ENCODE data around the gene DNM1. TPM values are rescaled to one million over a fixed set of nuclear protein-coding genes. Genes with fewer than 3 reads are reported as not detected.

DNM1 gene
- total RNA-seq (2014; rRNA removed; shearing (Covaris generic); ENCODE audit: low replicate concordance), result 0.65 and 5.0 TPM in 2 replicates

DNA sequence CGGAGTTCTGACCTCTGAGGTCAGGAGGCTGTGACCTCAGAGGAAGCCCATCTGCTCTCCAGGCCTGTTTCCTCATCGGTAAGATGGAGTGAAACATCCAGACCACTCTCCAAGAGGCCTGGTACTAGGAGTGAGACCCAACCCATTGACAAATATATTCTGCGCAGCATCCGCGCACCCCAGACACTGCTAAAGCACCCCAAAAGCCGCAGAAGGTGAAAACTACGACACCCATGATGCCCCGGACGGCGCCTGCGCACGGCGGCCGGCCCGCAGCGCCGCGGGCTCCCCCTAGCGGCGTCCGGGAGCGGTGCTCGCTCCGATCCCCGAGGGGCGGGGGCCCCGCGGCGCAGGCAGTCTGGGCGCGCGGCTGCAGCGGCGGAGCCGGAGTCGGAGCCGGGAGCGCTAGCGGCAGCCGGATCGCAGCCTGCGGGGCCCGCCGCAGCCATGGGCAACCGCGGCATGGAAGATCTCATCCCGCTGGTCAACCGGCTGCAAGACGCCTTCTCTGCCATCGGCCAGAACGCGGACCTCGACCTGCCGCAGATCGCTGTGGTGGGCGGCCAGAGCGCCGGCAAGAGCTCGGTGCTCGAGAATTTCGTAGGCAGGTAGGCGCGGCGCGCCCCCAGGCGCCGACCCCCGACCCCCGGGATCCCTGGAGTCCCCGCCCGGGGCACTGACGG is at the start of gene DNM1:
Gene DNM1 (plus strand): TSS at position 356 of the 683 bp plus-strand sequence. CDS start 92 bp downstream, at position 448.
- DNase-seq, result peak; percentile 85
- peak within 1 kb of the TSS; percentile 71 for H3K4me3 ChIP-seq (ENCODE audit: low read length)
- H3K9me2 ChIP-seq (replicated peaks; ENCODE audit: insufficient read depth, low read length), result no peaks in the 10 kb centered on the region
- H3K4me1 ChIP-seq (ENCODE audit: low read length), result peaks cover 9% of the 10 kb centered on the region
- H3K9ac ChIP-seq (ENCODE audit: low read length), result peak within 1 kb of the TSS; percentile 69
- peak within 1 kb of the TSS; percentile 73 for H3K4me2 ChIP-seq (ENCODE audit: low read depth, low read length, poor library complexity, severe bottlenecking)
- H3K27ac ChIP-seq (ENCODE audit: low read length), result no peak within 1 kb of the TSS
- H3K79me2 ChIP-seq (ENCODE audit: low read length), result no peaks in the 10 kb centered on the region
- no peaks in the 10 kb centered on the region for H4K20me1 ChIP-seq (ENCODE audit: insufficient read depth, low read depth, low read length)
- no peaks in the 10 kb centered on the region for H3K36me3 ChIP-seq (ENCODE audit: insufficient read depth, low read length)
- no peaks in the 10 kb centered on the region for H3K27me3 ChIP-seq (ENCODE audit: low read length)
- no peaks in the 10 kb centered on the region for H3K9me3 ChIP-seq (ENCODE audit: low read length)
- H2AFZ ChIP-seq (ENCODE audit: low read length), result peak within 1 kb of the TSS; percentile 62; the same call in 1 of the 2 replicates

DNA sequence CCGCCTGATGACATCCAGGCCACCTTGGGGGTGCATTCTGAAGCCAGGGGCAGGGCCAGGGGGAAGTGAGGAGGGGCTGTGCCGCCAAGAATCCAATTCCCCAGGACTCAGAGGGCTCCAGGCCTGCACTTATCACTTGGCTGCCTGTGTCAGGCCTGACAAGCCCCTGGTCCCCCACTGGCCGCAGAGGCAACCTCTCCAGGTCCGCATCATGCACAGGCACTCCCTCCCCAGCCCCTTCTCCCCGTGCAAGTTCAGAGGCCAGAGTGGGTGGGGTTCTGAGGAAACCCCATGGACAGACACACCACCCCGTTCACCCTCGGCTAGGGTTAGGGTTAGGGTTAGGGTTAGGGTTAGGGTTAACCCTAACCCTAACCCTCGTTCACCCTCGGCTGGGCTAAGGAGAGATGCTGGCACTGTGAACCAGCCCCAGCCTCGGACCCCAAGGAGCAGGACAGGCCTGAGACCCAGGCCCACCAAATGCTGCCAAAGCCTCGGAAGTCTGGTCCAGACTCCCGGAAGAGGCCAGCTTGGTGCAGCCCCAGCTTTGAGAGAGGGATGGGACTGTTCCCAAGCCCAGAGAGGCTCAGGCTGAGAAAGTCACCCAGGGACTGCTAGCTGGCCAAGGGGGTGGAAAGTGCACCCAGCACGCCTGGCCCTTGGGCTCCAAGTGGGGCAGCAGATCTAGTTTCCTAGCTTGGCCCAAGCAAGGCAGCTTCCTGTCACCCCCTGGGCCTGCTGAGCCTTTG is 49.1 kb upstream of the DNM1 start:
- H3K9me2 ChIP-seq (replicated peaks; ENCODE audit: insufficient read depth, low read length), result no peaks in the 10 kb centered on the region
- no peak overlapping the region for H3K4me3 ChIP-seq (ENCODE audit: low read length)
- H3K4me1 ChIP-seq (ENCODE audit: low read length), result no peaks in the 10 kb centered on the region
- no peaks in the 10 kb centered on the region for H3K27me3 ChIP-seq (ENCODE audit: low read length)
- H3K27ac ChIP-seq (ENCODE audit: low read length), result no peak overlapping the region
- H3K9me3 ChIP-seq (ENCODE audit: low read length), result no peaks in the 10 kb centered on the region
- no peak overlapping the region for H2AFZ ChIP-seq (ENCODE audit: low read length)
- no peaks in the 10 kb centered on the region for H4K20me1 ChIP-seq (ENCODE audit: insufficient read depth, low read depth, low read length)
- H3K36me3 ChIP-seq (ENCODE audit: insufficient read depth, low read length), result no peaks in the 10 kb centered on the region
- H3K79me2 ChIP-seq (ENCODE audit: low read length), result no peaks in the 10 kb centered on the region
- no peak overlapping the region for H3K9ac ChIP-seq (ENCODE audit: low read length)
- H3K4me2 ChIP-seq (ENCODE audit: low read depth, low read length, poor library complexity, severe bottlenecking), result no peak overlapping the region
- DNase-seq, result no peak

DNA sequence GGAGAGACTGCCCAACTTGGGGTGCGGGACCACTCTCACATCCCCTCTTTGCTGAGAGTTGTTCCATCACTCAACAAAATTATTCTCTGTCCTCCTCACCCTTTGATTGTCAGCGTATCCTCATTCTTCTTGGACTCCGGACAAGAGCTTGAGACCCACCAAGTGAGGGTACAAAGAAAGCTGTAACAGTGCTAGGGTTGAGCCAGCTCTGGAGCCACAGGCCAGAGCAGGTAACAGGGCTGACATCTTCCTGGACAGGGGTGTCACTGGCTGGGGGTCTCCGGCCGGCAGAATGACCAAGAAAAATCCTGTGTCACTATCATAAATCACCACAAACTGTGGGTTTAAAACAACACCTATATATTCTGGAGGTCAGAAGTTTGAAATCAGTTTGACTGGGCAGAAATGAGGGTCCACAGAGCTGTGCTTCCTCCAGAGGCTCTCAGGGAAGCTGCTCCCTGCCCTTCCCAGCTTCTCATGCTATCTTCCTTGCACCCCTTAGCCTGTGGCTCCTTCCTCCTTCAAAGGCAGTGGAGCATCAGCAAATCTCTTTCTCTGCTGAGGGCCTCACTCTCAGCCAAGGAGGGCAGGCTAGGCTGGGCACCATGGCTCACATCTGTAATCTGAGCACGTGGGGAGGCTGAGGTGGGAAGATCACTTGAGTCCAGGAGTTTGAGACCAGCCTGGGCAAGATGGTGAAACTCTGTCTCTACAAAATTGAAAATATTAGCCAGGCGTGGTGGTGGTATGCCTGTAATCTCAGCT is 47.3 kb upstream of the DNM1 start:
- H3K27ac ChIP-seq (ENCODE audit: low read length), result no peak overlapping the region
- H3K9ac ChIP-seq (ENCODE audit: low read length), result no peak overlapping the region
- H3K79me2 ChIP-seq (ENCODE audit: low read length), result peaks cover 2% of the 10 kb centered on the region
- H4K20me1 ChIP-seq (ENCODE audit: insufficient read depth, low read depth, low read length), result no peaks in the 10 kb centered on the region
- no peaks in the 10 kb centered on the region for H3K9me3 ChIP-seq (ENCODE audit: low read length)
- H3K4me3 ChIP-seq (ENCODE audit: low read length), result no peak overlapping the region
- H3K36me3 ChIP-seq (ENCODE audit: insufficient read depth, low read length), result no peaks in the 10 kb centered on the region
- H2AFZ ChIP-seq (ENCODE audit: low read length), result no peak overlapping the region
- no peak for DNase-seq
- no peaks in the 10 kb centered on the region for H3K9me2 ChIP-seq (replicated peaks; ENCODE audit: insufficient read depth, low read length)
- H3K4me2 ChIP-seq (ENCODE audit: low read depth, low read length, poor library complexity, severe bottlenecking), result no peak overlapping the region
- H3K27me3 ChIP-seq (ENCODE audit: low read length), result no peaks in the 10 kb centered on the region
- peaks cover 7% of the 10 kb centered on the region for H3K4me1 ChIP-seq (ENCODE audit: low read length)

DNA sequence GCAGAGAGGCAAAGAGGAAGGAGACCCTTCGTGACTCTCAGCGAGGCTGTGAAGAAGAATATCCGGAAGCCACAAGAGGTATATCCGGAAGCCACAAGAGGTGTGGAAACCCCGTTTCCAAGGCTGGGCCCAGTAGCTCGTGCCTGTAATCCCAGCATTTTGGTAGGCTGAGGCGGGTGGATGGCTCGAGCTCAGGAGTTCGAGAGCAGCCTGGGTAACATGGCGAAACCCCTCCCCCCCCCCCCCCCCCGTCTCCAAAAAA is 43.7 kb upstream of the DNM1 start:
- Histone ChIP-seq H3K9me2 (replicated peaks; ENCODE audit: insufficient read depth, low read length) (no peaks in the 10 kb centered on the region), H3K36me3 (ENCODE audit: insufficient read depth, low read length) (no peaks in the 10 kb centered on the region), H2AFZ (ENCODE audit: low read length) (peak overlapping the region; percentile 94; the same call in 1 of the 2 replicates), H3K9me3 (ENCODE audit: low read length) (no peaks in the 10 kb centered on the region), H3K4me3 (ENCODE audit: low read length) (peak overlapping the region; percentile 68), H4K20me1 (ENCODE audit: insufficient read depth, low read depth, low read length) (no peaks in the 10 kb centered on the region), H3K27ac (ENCODE audit: low read length) (no peak overlapping the region), H3K4me2 (ENCODE audit: low read depth, low read length, poor library complexity, severe bottlenecking) (peak overlapping the region; percentile 100), H3K9ac (ENCODE audit: low read length) (peak overlapping the region; percentile 73), H3K4me1 (ENCODE audit: low read length) (peaks cover 13% of the 10 kb centered on the region), H3K27me3 (ENCODE audit: low read length) (no peaks in the 10 kb centered on the region), H3K79me2 (ENCODE audit: low read length) (peaks cover 14% of the 10 kb centered on the region)
- DNase-seq, result peak; percentile 51

- Histone ChIP-seq H3K79me2 (ENCODE audit: low read length) (peaks cover 14% of the 10 kb centered on the region), H2AFZ (ENCODE audit: low read length) (peak within 1 kb of the TSS; percentile 94), H3K4me3 (ENCODE audit: low read length) (peak within 1 kb of the TSS; percentile 99), H4K20me1 (ENCODE audit: insufficient read depth, low read depth, low read length) (no peaks in the 10 kb centered on the region), H3K27me3 (ENCODE audit: low read length) (no peaks in the 10 kb centered on the region), H3K36me3 (ENCODE audit: insufficient read depth, low read length) (no peaks in the 10 kb centered on the region), H3K4me2 (ENCODE audit: low read depth, low read length, poor library complexity, severe bottlenecking) (peak within 1 kb of the TSS; percentile 100), H3K9me2 (replicated peaks; ENCODE audit: insufficient read depth, low read length) (no peaks in the 10 kb centered on the region), H3K27ac (ENCODE audit: low read length) (no peak within 1 kb of the TSS), H3K9ac (ENCODE audit: low read length) (peak within 1 kb of the TSS; percentile 100), H3K9me3 (ENCODE audit: low read length) (no peaks in the 10 kb centered on the region), H3K4me1 (ENCODE audit: low read length) (peaks cover 13% of the 10 kb centered on the region)
- DNase-seq, result peak; percentile 97
Observed at GRCh38 chr9:128159784-128160602, 43.2 kb upstream of the DNM1 start, which contains the start of gene BBLN. Gene BBLN, plus strand, starts transcription at chr9:128160265. Its CDS starts 143 bp downstream, at chr9:128160408.

DNA sequence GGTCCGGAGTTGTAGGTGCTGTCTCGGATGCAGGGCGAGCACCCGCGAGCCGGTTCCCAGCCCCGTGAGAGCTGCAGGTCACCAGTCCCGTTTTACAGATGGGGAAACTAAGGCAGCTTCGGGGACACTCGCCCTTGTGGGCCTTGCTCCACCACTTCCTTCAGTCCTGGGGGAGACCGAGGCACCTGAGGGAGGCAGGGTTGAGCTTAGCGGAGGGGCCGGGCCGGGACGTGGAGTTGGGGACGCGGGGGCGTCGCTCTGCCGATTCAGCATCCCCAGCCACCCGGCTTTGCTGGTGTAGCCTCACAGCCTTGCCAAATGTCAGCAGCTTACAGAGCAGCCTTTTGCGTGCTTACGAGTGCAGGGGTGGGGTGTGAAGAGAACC is 42.6 kb upstream of the DNM1 start:
- H3K27ac ChIP-seq (ENCODE audit: low read length), result no peak overlapping the region
- no peaks in the 10 kb centered on the region for H3K9me2 ChIP-seq (replicated peaks; ENCODE audit: insufficient read depth, low read length)
- peak overlapping the region; percentile 84 for H2AFZ ChIP-seq (ENCODE audit: low read length)
- no peaks in the 10 kb centered on the region for H3K9me3 ChIP-seq (ENCODE audit: low read length)
- H3K4me2 ChIP-seq (ENCODE audit: low read depth, low read length, poor library complexity, severe bottlenecking), result peak overlapping the region; percentile 100
- H3K79me2 ChIP-seq (ENCODE audit: low read length), result peaks cover 14% of the 10 kb centered on the region
- no peaks in the 10 kb centered on the region for H4K20me1 ChIP-seq (ENCODE audit: insufficient read depth, low read depth, low read length)
- H3K27me3 ChIP-seq (ENCODE audit: low read length), result no peaks in the 10 kb centered on the region
- H3K36me3 ChIP-seq (ENCODE audit: insufficient read depth, low read length), result no peaks in the 10 kb centered on the region
- H3K4me3 ChIP-seq (ENCODE audit: low read length), result peak overlapping the region; percentile 99
- peaks cover 13% of the 10 kb centered on the region for H3K4me1 ChIP-seq (ENCODE audit: low read length)
- DNase-seq, result peak; percentile 75
- peak overlapping the region; percentile 100 for H3K9ac ChIP-seq (ENCODE audit: low read length)

- Histone ChIP-seq H3K4me1 (ENCODE audit: low read length) (peaks cover 13% of the 10 kb centered on the region), H3K27ac (ENCODE audit: low read length) (no peak overlapping the region), H3K9me2 (replicated peaks; ENCODE audit: insufficient read depth, low read length) (no peaks in the 10 kb centered on the region), H3K4me3 (ENCODE audit: low read length) (peak overlapping the region; percentile 99), H3K36me3 (ENCODE audit: insufficient read depth, low read length) (no peaks in the 10 kb centered on the region), H3K9me3 (ENCODE audit: low read length) (no peaks in the 10 kb centered on the region), H2AFZ (ENCODE audit: low read length) (no peak overlapping the region), H3K27me3 (ENCODE audit: low read length) (no peaks in the 10 kb centered on the region), H4K20me1 (ENCODE audit: insufficient read depth, low read depth, low read length) (no peaks in the 10 kb centered on the region), H3K9ac (ENCODE audit: low read length) (peak overlapping the region; percentile 100), H3K79me2 (ENCODE audit: low read length) (peaks cover 14% of the 10 kb centered on the region), H3K4me2 (ENCODE audit: low read depth, low read length, poor library complexity, severe bottlenecking) (peak overlapping the region; percentile 100)
- DNase-seq, result no peak
Observed at GRCh38 chr9:128161215-128161902, 41.8 kb upstream of the DNM1 start.

Data from Karpas-422 (cell line).